ENCODE results near the gene ANKRA2.
"Not testable (repeated sequence)": the region's sequence is repeated elsewhere in the genome, so short reads cannot be mapped to it uniquely, and the experiment has no call there.

Gene ANKRA2

GRCh38 chr5:73545403-73545779, 20.0 kb downstream of the ANKRA2 start:
- DNase-seq, result no peak

- DNase-seq, result no peak
These were observed 20.7 kb downstream of the ANKRA2 start for GRCh38 chr5:73544429-73545402.

- DNase-seq, result no peak
These were observed 23.4 kb downstream of the ANKRA2 start for GRCh38 chr5:73542020-73542419.

GRCh38 chr5:73540192-73540591, 25.2 kb downstream of the ANKRA2 start:
- DNase-seq, result no peak

GRCh38 chr5:73539730-73540129, 25.7 kb downstream of the ANKRA2 start:
- no peak for DNase-seq

- DNase-seq, result no peak
These were observed 30.5 kb downstream of the ANKRA2 start for GRCh38 chr5:73534971-73535370.

- no peak for DNase-seq
These were observed 31.3 kb downstream of the ANKRA2 start for GRCh38 chr5:73534011-73534644.

GRCh38 chr5:73532195-73532594, 33.2 kb downstream of the ANKRA2 start:
- no peak for DNase-seq

- no peak for DNase-seq
These were observed 34.1 kb downstream of the ANKRA2 start for GRCh38 chr5:73531356-73531755.

- no peak for DNase-seq
These were observed 36.4 kb downstream of the ANKRA2 start for GRCh38 chr5:73529081-73529480.

- DNase-seq, result no peak
These were observed 37.2 kb downstream of the ANKRA2 start for GRCh38 chr5:73528248-73528647.

GRCh38 chr5:73525606-73526203, 39.7 kb downstream of the ANKRA2 start:
- no peak for DNase-seq

GRCh38 chr5:73523861-73524260, 41.6 kb downstream of the ANKRA2 start:
- DNase-seq, result no peak

GRCh38 chr5:73522989-73523388, 42.5 kb downstream of the ANKRA2 start:
- DNase-seq, result no peak

GRCh38 chr5:73519531-73520283, 45.7 kb downstream of the ANKRA2 start:
- DNase-seq, result peak; percentile 76

- no peak for DNase-seq
These were observed 50.2 kb downstream of the ANKRA2 start for GRCh38 chr5:73515232-73515631.

GRCh38 chr5:73514418-73514817, 51.0 kb downstream of the ANKRA2 start:
- no peak for DNase-seq

GRCh38 chr5:73513996-73514395, 51.4 kb downstream of the ANKRA2 start:
- DNase-seq, result no peak

- not testable (repeated sequence) for DNase-seq
These were observed 56.9 kb downstream of the ANKRA2 start for GRCh38 chr5:73508521-73508920.

- no peak for DNase-seq
These were observed 58.4 kb downstream of the ANKRA2 start for GRCh38 chr5:73507062-73507461.

- no peak for DNase-seq
These were observed 58.9 kb downstream of the ANKRA2 start for GRCh38 chr5:73506459-73506955.
